Measurements from ENCODE around the gene USPL1.
"Not testable (repeated sequence)": the region's sequence is repeated elsewhere in the genome, so short reads cannot be mapped to it uniquely, and the experiment has no call there.

Gene USPL1

GRCh38 chr13:30615866-30616541 is 1.7 kb upstream of the USPL1 start:
- DNase-seq (ENCODE audit: low read depth in 2 of 3, low spot score in 1 of 3) = no peak

- DNase-seq (ENCODE audit: low read depth in 2 of 3, low spot score in 1 of 3) = peak in 2 of 3 donors; percentile 15 to 36
Observed at GRCh38 chr13:30616927-30617314, 799 bp upstream of the USPL1 start.

- peak in 1 of 3 donors; percentile 4 for DNase-seq (ENCODE audit: low read depth in 2 of 3, low spot score in 1 of 3)
Observed at GRCh38 chr13:30618186-30618929, 638 bp downstream of the USPL1 start.

GRCh38 chr13:30618930-30619279 is 1.2 kb downstream of the USPL1 start:
- no peak for DNase-seq (ENCODE audit: low read depth in 2 of 3, low spot score in 1 of 3)

GRCh38 chr13:30619731-30620130 is 2.0 kb downstream of the USPL1 start:
- DNase-seq (ENCODE audit: low read depth in 2 of 3, low spot score in 1 of 3) = no peak

GRCh38 chr13:30620941-30621340 is 3.2 kb downstream of the USPL1 start:
- DNase-seq (ENCODE audit: low read depth in 2 of 3, low spot score in 1 of 3) = no peak

- no peak for DNase-seq (ENCODE audit: low read depth in 2 of 3, low spot score in 1 of 3)
Observed at GRCh38 chr13:30622551-30622950, 4.8 kb downstream of the USPL1 start.

- DNase-seq (ENCODE audit: low read depth in 2 of 3, low spot score in 1 of 3) = no peak
Observed at GRCh38 chr13:30623392-30623791, 5.7 kb downstream of the USPL1 start.

- DNase-seq (ENCODE audit: low read depth in 2 of 3, low spot score in 1 of 3) = no peak
Observed at GRCh38 chr13:30624630-30625029, 6.9 kb downstream of the USPL1 start.

GRCh38 chr13:30629527-30629926 is 11.8 kb downstream of the USPL1 start:
- no peak for DNase-seq (ENCODE audit: low read depth in 2 of 3, low spot score in 1 of 3)

GRCh38 chr13:30633861-30634260 is 16.1 kb downstream of the USPL1 start:
- no peak for DNase-seq (ENCODE audit: low read depth in 2 of 3, low spot score in 1 of 3)

GRCh38 chr13:30634838-30635237 is 17.1 kb downstream of the USPL1 start:
- no peak for DNase-seq (ENCODE audit: low read depth in 2 of 3, low spot score in 1 of 3)

GRCh38 chr13:30638301-30638700 is 20.6 kb downstream of the USPL1 start:
- DNase-seq (ENCODE audit: low read depth in 2 of 3, low spot score in 1 of 3) = no peak

- no peak for DNase-seq (ENCODE audit: low read depth in 2 of 3, low spot score in 1 of 3)
Observed at GRCh38 chr13:30639671-30640070, 22.0 kb downstream of the USPL1 start.

GRCh38 chr13:30641173-30641572 is 23.5 kb downstream of the USPL1 start:
- DNase-seq (ENCODE audit: low read depth in 2 of 3, low spot score in 1 of 3) = not testable (repeated sequence)

GRCh38 chr13:30645629-30646028 is 27.9 kb downstream of the USPL1 start:
- no peak for DNase-seq (ENCODE audit: low read depth in 2 of 3, low spot score in 1 of 3)

- no peak for DNase-seq (ENCODE audit: low read depth in 2 of 3, low spot score in 1 of 3)
Observed at GRCh38 chr13:30647420-30647819, 29.7 kb downstream of the USPL1 start.

- DNase-seq (ENCODE audit: low read depth in 2 of 3, low spot score in 1 of 3) = no peak
Observed at GRCh38 chr13:30647824-30648521, 30.3 kb downstream of the USPL1 start.

- no peak for DNase-seq (ENCODE audit: low read depth in 2 of 3, low spot score in 1 of 3)
Observed at GRCh38 chr13:30648522-30649012, 30.8 kb downstream of the USPL1 start.

GRCh38 chr13:30651648-30652047 is 33.9 kb downstream of the USPL1 start:
- not testable (repeated sequence) for DNase-seq (ENCODE audit: low read depth in 2 of 3, low spot score in 1 of 3)

- DNase-seq (ENCODE audit: low read depth in 2 of 3, low spot score in 1 of 3) = no peak
Observed at GRCh38 chr13:30652746-30653386, 35.1 kb downstream of the USPL1 start.

GRCh38 chr13:30654430-30654829 is 36.7 kb downstream of the USPL1 start:
- DNase-seq (ENCODE audit: low read depth in 2 of 3, low spot score in 1 of 3) = no peak

All from stimulated activated CD4-positive, alpha-beta T cell treated with anti-CD3 and anti-CD28 coated beads, Interleukin-12 subunit alpha, Interleukin-12 subunit beta, amount 100 ng/mL, for 48 hours (primary cell).